Endodermal cell (in vitro differentiated cells): ENCODE measurements around the gene SH2B3. TPM values are rescaled to one million over a fixed set of nuclear protein-coding genes. Genes with fewer than 3 reads are reported as not detected.
A peak's percentile ranks its signal among the peaks of the same experiment; 100 is the strongest.

ENCODE experiments used
- DNase-seq: peaks from one replicate; pipeline ENCODE4 v3.0.0-alpha.2; 2017
- H3K27ac ChIP-seq: 2 replicates; pipeline ENCODE4 v1.5.1; 2013; ENCODE audit warnings: mild to moderate bottlenecking, low read depth, low read length, moderate library complexity
- H3K27me3 ChIP-seq: 2 replicates; pipeline ENCODE4 v1.6.1; 2013; ENCODE audit warnings: mild to moderate bottlenecking, low read length, moderate library complexity; ENCODE audit not compliant: insufficient read depth, control insufficient read depth, poor library complexity, severe bottlenecking
- H3K36me3 ChIP-seq: 2 replicates; pipeline ENCODE4 v1.7.0; 2013; ENCODE audit warnings: mild to moderate bottlenecking, low read length, moderate library complexity; ENCODE audit not compliant: control insufficient read depth, insufficient read depth
- H3K4me1 ChIP-seq: one replicate; pipeline ENCODE4 v1.7.0; 2013; ENCODE audit warnings: low read length; ENCODE audit not compliant: control insufficient read depth, insufficient read depth
- H3K4me3 ChIP-seq: 2 replicates; pipeline ENCODE4 v1.5.1; 2013; ENCODE audit warnings: mild to moderate bottlenecking, low read length, moderate library complexity
- H3K9ac ChIP-seq: 2 replicates; pipeline ENCODE4 v1.6.1; 2013; ENCODE audit warnings: mild to moderate bottlenecking, low read length, moderate library complexity; ENCODE audit not compliant: poor library complexity, severe bottlenecking; ENCODE audit errors: extremely low read depth
- H3K9me3 ChIP-seq: 2 replicates; pipeline ENCODE4 v1.6.1; 2013; ENCODE audit warnings: mild to moderate bottlenecking, low read length, moderate library complexity; ENCODE audit not compliant: control insufficient read depth
- H3K27ac Mint-ChIP-seq: 2 replicates; pipeline ENCODE4 v1.8.0; 2020; ENCODE audit warnings: mixed read lengths
- H3K27me3 Mint-ChIP-seq: 2 replicates; pipeline ENCODE4 v1.8.0; 2021; ENCODE audit warnings: mild to moderate bottlenecking, mixed read lengths; ENCODE audit not compliant: insufficient read depth
- H3K36me3 Mint-ChIP-seq: 2 replicates; pipeline ENCODE4 v1.8.0; 2020; ENCODE audit warnings: low read depth, mixed read lengths
- H3K4me1 Mint-ChIP-seq: 2 replicates; pipeline ENCODE4 v1.8.0; 2020; ENCODE audit warnings: mixed read lengths
- H3K4me3 Mint-ChIP-seq: 2 replicates; pipeline ENCODE4 v1.8.0; 2020; ENCODE audit warnings: mild to moderate bottlenecking, moderate library complexity, mixed read lengths
- H3K9me3 Mint-ChIP-seq: 2 replicates; pipeline ENCODE4 v1.8.0; 2020; ENCODE audit warnings: mild to moderate bottlenecking, mixed read lengths
- WGBS, 2 experiments: methylation state at CpG; one replicate each; pipeline versions ENCODE4 v1.1.5 to v1.1.7; 2013; ENCODE audit warnings: missing lambda C conversion rate in 2 of 2, mixed read lengths in 1 of 2; ENCODE audit not compliant: insufficient coverage in 1 of 2, insufficient read length in 1 of 2; 5-methylcytosine and 5-hydroxymethylcytosine counted together
- total RNA-seq, 2 donors: library from RNA; stranded (reverse); fragmentation: NEBNext Ultra II Directional in 1 of 2; extraction: Animal tissue kit (Norgen Biotek cat#: 25700) in 1 of 2; gene quantifications; 2 replicates in 1 of 2; 3 replicates in 1 of 2; pipeline ENCODE4 v1.2.1, GENCODE V29; 2021
- TF ChIP-seq, protein P1 (sequence below): fragments of 200-600 bp; sonication (generic); conservative IDR thresholded peaks from 2 replicates; pipeline ENCODE4 v1.5.0; 2021; ENCODE audit warnings: antibody characterized with exemption, mild to moderate bottlenecking

SH2B3 gene
- total RNA-seq, 2 donors from 2014 or later = 6.8 to 6.9 TPM

DNA sequence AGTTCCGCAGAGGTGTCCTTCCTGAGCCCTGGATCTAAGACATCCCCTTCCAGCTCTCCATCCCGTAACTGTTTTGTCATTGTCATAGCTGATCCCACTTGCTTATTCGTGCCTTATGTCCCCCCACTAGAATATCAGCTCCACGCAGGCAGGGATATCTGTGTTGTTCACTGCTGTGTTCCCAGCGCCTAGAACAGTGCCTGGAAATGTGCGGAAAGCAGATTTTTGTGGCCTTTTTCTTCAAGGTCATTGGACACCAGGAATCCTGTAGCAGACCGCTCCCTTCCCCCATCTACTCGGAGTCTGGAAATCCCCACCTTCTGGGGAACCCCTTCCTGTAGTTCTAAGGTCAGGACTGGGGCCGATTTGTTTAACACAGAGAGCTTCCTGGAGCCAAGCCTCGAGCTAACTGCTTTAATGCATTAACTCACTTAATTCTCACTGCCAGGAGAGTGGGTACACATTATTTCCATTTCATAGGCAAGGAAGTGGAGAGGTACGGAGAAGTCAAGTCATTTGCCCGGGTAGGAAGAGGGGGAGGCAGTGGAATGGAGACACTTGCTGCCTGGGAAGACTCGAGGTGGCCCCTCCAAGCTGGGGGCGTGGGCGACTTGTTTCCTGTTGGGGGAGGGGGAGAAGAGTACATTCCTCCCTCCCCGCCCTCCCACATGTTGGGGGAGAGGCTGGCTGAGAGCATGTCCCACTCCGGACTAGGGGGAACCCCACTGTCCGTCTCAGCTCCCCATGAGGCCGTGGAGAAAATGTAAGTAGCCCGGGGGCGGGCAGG lies 1.2 kb upstream of the SH2B3 start:
- Mint-ChIP-seq H3K9me3 (no peaks in the 10 kb centered on the region), H3K27me3 (peaks cover 26% of the 10 kb centered on the region), H3K27ac (peak overlapping the region; percentile 91), H3K36me3 (no peaks in the 10 kb centered on the region), H3K4me1 (peaks cover 21% of the 10 kb centered on the region), H3K4me3 (peak overlapping the region; percentile 59)
- Histone ChIP-seq H3K4me1 (peaks cover 9% of the 10 kb centered on the region), H3K9ac (peak overlapping the region; percentile 66), H3K4me3 (peak overlapping the region; percentile 69), H3K27me3 (peaks cover 6% of the 10 kb centered on the region), H3K9me3 (no peaks in the 10 kb centered on the region), H3K36me3 (no peaks in the 10 kb centered on the region), H3K27ac (no peak overlapping the region)
- WGBS, 2 experiments = 47 to 69% methylated on average over 11 to 17 of the region's 21 CpGs
- TF ChIP-seq, protein P1, sequence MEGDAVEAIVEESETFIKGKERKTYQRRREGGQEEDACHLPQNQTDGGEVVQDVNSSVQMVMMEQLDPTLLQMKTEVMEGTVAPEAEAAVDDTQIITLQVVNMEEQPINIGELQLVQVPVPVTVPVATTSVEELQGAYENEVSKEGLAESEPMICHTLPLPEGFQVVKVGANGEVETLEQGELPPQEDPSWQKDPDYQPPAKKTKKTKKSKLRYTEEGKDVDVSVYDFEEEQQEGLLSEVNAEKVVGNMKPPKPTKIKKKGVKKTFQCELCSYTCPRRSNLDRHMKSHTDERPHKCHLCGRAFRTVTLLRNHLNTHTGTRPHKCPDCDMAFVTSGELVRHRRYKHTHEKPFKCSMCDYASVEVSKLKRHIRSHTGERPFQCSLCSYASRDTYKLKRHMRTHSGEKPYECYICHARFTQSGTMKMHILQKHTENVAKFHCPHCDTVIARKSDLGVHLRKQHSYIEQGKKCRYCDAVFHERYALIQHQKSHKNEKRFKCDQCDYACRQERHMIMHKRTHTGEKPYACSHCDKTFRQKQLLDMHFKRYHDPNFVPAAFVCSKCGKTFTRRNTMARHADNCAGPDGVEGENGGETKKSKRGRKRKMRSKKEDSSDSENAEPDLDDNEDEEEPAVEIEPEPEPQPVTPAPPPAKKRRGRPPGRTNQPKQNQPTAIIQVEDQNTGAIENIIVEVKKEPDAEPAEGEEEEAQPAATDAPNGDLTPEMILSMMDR = no peak
- peak; percentile 93 for DNase-seq

DNA sequence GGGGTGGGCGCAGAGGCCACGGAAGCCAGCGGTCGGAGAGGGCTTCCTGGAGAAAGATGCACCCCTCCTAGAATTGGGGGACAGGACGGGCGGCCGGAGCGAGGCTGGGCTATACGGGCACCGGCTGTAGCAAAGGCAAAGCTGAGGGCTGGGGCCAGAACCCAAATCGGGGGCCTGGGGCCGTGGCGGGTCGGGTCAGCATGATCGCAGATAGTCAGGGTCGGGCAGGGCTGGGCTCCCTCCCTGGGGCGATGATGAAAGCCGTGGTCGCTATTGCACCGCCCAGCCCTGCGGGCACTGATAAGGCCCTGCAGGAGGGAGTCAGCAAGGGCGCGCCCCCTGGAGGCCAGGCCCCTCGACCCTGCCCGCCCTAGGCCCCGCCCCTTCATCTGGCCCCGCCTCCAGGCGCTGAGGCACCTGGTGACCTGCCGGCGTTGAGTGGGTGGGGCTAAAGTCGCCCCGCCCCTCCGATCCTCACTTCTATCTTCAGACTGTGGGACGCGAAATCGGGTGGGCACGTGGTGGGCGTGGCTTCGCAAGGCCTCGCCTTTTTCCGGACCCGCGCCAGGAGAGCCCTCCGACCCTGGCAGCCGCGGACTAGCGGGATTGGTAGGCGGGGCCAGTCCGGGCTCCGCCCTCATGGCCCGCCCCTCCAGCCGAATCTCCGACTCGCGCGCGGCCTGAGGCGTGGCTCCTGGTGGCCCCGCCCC lies 419 bp upstream of the SH2B3 start:
- peak overlapping the region; percentile 59 for H3K4me3 Mint-ChIP-seq
- H3K9me3 Mint-ChIP-seq = no peaks in the 10 kb centered on the region
- H3K9ac ChIP-seq = peak overlapping the region; percentile 66
- peaks cover 26% of the 10 kb centered on the region for H3K27me3 Mint-ChIP-seq
- H3K4me3 ChIP-seq = peak overlapping the region; percentile 69
- H3K36me3 ChIP-seq = no peaks in the 10 kb centered on the region
- H3K4me1 Mint-ChIP-seq = peaks cover 24% of the 10 kb centered on the region
- 0 to 1% methylated on average over 20 to 59 of the region's 59 CpGs for WGBS, 2 experiments
- peaks cover 9% of the 10 kb centered on the region for H3K4me1 ChIP-seq
- peak overlapping the region; percentile 91 for H3K27ac Mint-ChIP-seq
- H3K27me3 ChIP-seq = peaks cover 6% of the 10 kb centered on the region
- TF ChIP-seq, protein P1 = peak; percentile 83
- no peaks in the 10 kb centered on the region for H3K36me3 Mint-ChIP-seq
- H3K27ac ChIP-seq = no peak overlapping the region
- no peaks in the 10 kb centered on the region for H3K9me3 ChIP-seq
- peak; percentile 100 for DNase-seq

DNA sequence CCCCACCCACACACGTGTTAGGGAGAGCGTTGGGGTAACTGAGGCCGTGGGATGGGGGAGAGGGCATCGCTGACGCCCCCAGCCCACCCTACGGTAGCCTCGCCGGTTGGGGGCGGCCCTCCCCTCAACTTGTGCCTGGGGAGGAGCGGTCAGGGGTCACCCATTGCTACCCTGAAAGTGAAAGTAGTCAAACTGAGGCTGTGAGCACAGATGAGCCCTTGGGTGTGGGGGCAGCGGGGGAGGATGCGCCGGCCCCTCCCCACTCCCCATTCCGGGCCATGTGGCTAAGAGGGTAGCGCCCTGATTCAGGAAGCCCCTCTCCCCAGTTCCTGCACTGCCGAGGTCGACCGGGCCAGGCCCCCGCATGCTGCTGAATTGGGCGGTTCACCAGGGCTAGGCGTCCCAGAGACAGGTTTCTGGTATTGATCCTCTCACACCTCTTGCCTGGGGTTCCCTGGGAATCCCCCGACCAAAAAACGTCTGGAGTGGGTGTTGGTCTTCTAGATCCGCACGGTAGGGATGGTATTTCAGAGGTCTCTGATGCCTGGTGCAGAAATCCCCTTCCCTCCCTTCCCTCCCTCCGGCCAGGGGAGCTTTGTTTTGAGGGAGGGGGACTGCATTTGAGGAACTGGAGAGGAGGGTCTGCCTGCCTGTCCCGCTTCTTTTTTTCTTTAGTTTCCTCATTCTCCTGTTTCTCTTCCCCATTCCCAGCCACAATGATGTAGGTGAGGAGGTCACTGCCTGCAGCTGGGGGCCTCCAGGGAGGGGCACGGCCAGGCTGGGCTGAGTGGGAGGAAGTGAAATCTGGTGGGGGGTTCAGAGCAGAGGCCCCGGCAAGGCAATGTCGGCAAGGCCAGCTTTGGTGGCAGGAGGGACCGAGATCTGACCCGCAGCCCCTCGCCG lies 1.0 kb downstream of the SH2B3 start:
- H3K27ac Mint-ChIP-seq = no peak overlapping the region
- no peaks in the 10 kb centered on the region for H3K9me3 ChIP-seq
- no peak overlapping the region for H3K27ac ChIP-seq
- peak overlapping the region; percentile 65 for H3K4me3 Mint-ChIP-seq
- peaks cover 6% of the 10 kb centered on the region for H3K27me3 ChIP-seq
- no peaks in the 10 kb centered on the region for H3K36me3 Mint-ChIP-seq
- peak; percentile 78 for DNase-seq
- peak overlapping the region; percentile 53 for H3K9ac ChIP-seq
- no peaks in the 10 kb centered on the region for H3K36me3 ChIP-seq
- peaks cover 31% of the 10 kb centered on the region for H3K4me1 Mint-ChIP-seq
- peaks cover 18% of the 10 kb centered on the region for H3K4me1 ChIP-seq
- TF ChIP-seq, protein P1 = no peak
- H3K9me3 Mint-ChIP-seq = no peaks in the 10 kb centered on the region
- peaks cover 26% of the 10 kb centered on the region for H3K27me3 Mint-ChIP-seq
- WGBS, 2 experiments = 6 to 17% methylated on average over 14 to 31 of the region's 34 CpGs
- H3K4me3 ChIP-seq = peak overlapping the region; percentile 78
